PC-9 (cell line): ENCODE measurements around the gene DOK3. TPM values are rescaled to one million over a fixed set of nuclear protein-coding genes. Genes with fewer than 3 reads are reported as not detected.

Experiments
- BruUV-seq: library from RNA; stranded (reverse); fragments of 400-500 nt; replicated peaks from 2 replicates; lab custom pipeline; 2021; lab: Mats Ljungman, UMichigan
- CTCF ChIA-PET: fragments of 300-600 bp; sonication (Branson Sonifier 250); formaldehyde crosslinking; loops from one replicate; lab custom pipeline; 2022; ENCODE audit warnings: antibody characterized with exemption; lab: Charles Lee
- POLR2A ChIA-PET: fragments of 300-600 bp; sonication (Branson Sonifier 250); formaldehyde crosslinking; loops from one replicate; lab custom pipeline; 2022; ENCODE audit warnings: antibody characterized with exemption; ENCODE audit not compliant: unreplicated experiment; lab: Charles Lee
- DNase-seq, 2 experiments: peaks; one replicate each; pipeline versions ENCODE4 v3.0.0 to v3.0.0-alpha.2; 2015 to 2022; ENCODE audit warnings: mixed read lengths in 1 of 2
- H2AFZ ChIP-seq: fragments of 200-600 bp; sonication (generic); 2 replicates; pipeline ENCODE4 v1.8.1; 2017; ENCODE audit warnings: antibody characterized with exemption
- H3F3A ChIP-seq: fragments of 200-600 bp; sonication (generic); 2 replicates; pipeline ENCODE4 v1.8.1; 2017; ENCODE audit warnings: antibody characterized with exemption, mild to moderate bottlenecking, low read depth; ENCODE audit not compliant: insufficient read depth
- H3K27ac ChIP-seq: fragments of 200-600 bp; sonication (generic); 2 replicates; pipeline ENCODE4 v1.6.1; 2016; ENCODE audit warnings: mixed run types
- H3K27me3 ChIP-seq: fragments of 200-600 bp; sonication (generic); 2 replicates; pipeline ENCODE4 v1.6.1; 2016; ENCODE audit warnings: low read depth, mixed run types; ENCODE audit not compliant: insufficient read depth
- H3K36me3 ChIP-seq: fragments of 200-600 bp; sonication (generic); 2 replicates; pipeline ENCODE4 v1.6.1; 2016; ENCODE audit warnings: low read depth, mixed run types
- H3K4me1 ChIP-seq: fragments of 200-600 bp; sonication (generic); replicated peaks from 2 replicates; pipeline ENCODE4 v1.6.1; 2016; ENCODE audit warnings: mixed run types; ENCODE audit not compliant: insufficient read depth
- H3K4me2 ChIP-seq: fragments of 200-600 bp; sonication (generic); 2 replicates; pipeline ENCODE4 v1.6.1; 2017; ENCODE audit warnings: mixed run types
- H3K4me3 ChIP-seq: fragments of 200-600 bp; sonication (generic); 2 replicates; pipeline ENCODE4 v1.6.1; 2016; ENCODE audit warnings: mixed run types
- H3K79me2 ChIP-seq: fragments of 200-600 bp; sonication (generic); 2 replicates; pipeline ENCODE4 v1.6.1; 2017; ENCODE audit warnings: low read depth, mixed run types
- H3K9me2 ChIP-seq: fragments of 200-600 bp; sonication (generic); 2 replicates; pipeline ENCODE4 v1.8.1; 2017; ENCODE audit warnings: mild to moderate bottlenecking; ENCODE audit not compliant: insufficient read depth
- H3K9me3 ChIP-seq: fragments of 200-600 bp; sonication (generic); 2 replicates; pipeline ENCODE4 v1.8.1; 2016; ENCODE audit warnings: low read depth; ENCODE audit not compliant: insufficient read depth
- H4K20me1 ChIP-seq: fragments of 200-600 bp; sonication (generic); 2 replicates; pipeline ENCODE4 v1.8.1; 2017; ENCODE audit not compliant: insufficient read depth
- CTCF ChIP-seq: fragments of 200-600 bp; sonication (generic); conservative IDR thresholded peaks from 2 replicates; pipeline ENCODE4 v1.6.1; 2017; ENCODE audit warnings: mixed run types, antibody characterized with exemption, mild to moderate bottlenecking, moderate library complexity
- EZH2 ChIP-seq: fragments of 200-600 bp; sonication (generic); IDR thresholded peaks from 2 replicates; pipeline ENCODE4 v1.8.0; 2017; ENCODE audit warnings: antibody characterized with exemption, low read depth
- intact Hi-C: fragments of 100-400 bp; cut with micrococcal nuclease; formaldehyde crosslinking; loops from one replicate; pipeline ENCODE4 v1.10.0; 2022; ENCODE audit not compliant: unreplicated experiment
- total RNA-seq: library from RNA; stranded (reverse); gene quantifications from 2 replicates; pipeline ENCODE4 v1.2.3, GENCODE V29; 2021

DOK3 gene
- total RNA-seq, 1 experiment from 2014 or later: 12.2 TPM

DNA sequence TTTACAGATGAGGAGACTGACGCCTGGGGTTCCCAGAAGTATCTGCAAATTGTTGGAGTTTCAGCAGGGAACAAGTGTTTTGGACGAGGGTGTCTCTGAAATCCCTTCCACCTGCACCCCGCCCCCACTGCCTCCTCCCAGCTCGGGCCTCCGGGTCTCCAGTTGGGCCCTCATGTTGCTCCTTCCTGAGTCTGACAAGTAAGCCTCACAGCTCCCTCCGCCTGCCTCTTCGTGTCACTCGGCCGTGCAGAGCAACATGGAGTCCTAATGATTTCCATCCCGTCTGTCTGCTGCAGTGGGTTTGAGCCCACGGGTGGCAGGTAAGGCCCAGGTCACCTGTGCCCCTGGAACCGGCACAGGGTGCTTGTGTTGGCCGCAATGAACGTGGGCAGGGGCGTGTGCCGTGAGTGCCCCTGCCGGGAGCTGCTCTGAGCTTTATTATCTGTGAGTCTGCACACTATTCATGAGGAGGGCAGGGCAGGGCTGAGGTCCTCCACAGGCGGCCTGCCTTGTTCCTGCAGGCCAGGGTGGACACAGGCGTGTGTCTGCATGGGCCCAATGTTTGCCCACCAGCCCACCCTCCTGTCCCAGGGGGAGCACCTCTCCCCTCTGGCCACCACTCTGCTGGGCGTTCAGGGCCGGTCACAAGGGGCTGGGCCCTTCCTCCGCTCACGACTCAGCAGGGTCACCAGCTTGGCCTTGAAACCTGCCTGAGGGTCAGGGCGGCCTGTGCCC lies 6.1 kb downstream of the DOK3 start:
- TF ChIP-seq CTCF (no peak), EZH2 (no peak)
- Histone ChIP-seq H3K79me2 (no peaks in the 10 kb centered on the region), H3K4me1 (no peaks in the 10 kb centered on the region), H4K20me1 (no peaks in the 10 kb centered on the region), H3K4me2 (no peak overlapping the region), H3K36me3 (no peaks in the 10 kb centered on the region), H3F3A (peaks cover 12% of the 10 kb centered on the region; the same call in 1 of the 2 replicates), H3K27me3 (no peaks in the 10 kb centered on the region), H3K27ac (no peak overlapping the region), H3K9me3 (no peaks in the 10 kb centered on the region), H3K4me3 (no peak overlapping the region), H3K9me2 (no peaks in the 10 kb centered on the region), H2AFZ (no peak overlapping the region)
- CTCF ChIA-PET: no interaction called here
- POLR2A ChIA-PET: no interaction called here
- no peak for DNase-seq
- BruUV-seq: no TSS peak
- intact Hi-C loops: no loop called here

DNA sequence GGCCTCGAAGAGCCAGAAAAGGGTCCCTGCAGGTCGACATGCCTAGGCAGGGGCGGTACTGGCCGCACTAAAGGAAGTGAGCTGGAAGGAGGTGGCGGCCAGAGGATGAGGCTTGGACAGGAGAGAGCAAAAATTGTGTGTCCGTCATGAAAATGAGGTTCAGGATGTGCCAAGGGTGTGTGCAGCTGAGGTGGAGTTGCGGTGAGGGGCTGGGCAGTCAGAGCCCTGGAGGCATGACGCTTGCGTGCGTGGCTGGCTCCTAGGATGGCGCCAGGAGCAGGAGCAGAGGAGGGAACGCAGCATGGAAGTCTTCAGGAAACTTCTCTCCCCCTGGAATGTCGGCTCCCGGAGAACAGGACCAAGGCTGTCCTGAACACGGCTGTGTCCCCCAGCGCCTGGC lies 6.7 kb downstream of the DOK3 start:
- no TSS peak for BruUV-seq
- Histone ChIP-seq H3K4me1 (peaks cover 5% of the 10 kb centered on the region; the same call in 1 of the 2 replicates), H2AFZ (no peak overlapping the region), H3K79me2 (no peaks in the 10 kb centered on the region), H3K4me2 (no peak overlapping the region), H3K36me3 (no peaks in the 10 kb centered on the region), H4K20me1 (no peaks in the 10 kb centered on the region), H3F3A (peaks cover 12% of the 10 kb centered on the region; the same call in 1 of the 2 replicates), H3K9me3 (no peaks in the 10 kb centered on the region), H3K9me2 (no peaks in the 10 kb centered on the region), H3K27me3 (no peaks in the 10 kb centered on the region), H3K27ac (no peak overlapping the region), H3K4me3 (no peak overlapping the region)
- ChIA-PET POLR2A (interaction anchor here (0.7 kb wide), 1 partner anchor 77 kb away, joined by 4 read pairs; no protein-coding TSS in a partner anchor), CTCF (no interaction called here)
- intact Hi-C loops: no loop called here
- TF ChIP-seq EZH2 (no peak), CTCF (no peak)
- no peak for DNase-seq

DNA sequence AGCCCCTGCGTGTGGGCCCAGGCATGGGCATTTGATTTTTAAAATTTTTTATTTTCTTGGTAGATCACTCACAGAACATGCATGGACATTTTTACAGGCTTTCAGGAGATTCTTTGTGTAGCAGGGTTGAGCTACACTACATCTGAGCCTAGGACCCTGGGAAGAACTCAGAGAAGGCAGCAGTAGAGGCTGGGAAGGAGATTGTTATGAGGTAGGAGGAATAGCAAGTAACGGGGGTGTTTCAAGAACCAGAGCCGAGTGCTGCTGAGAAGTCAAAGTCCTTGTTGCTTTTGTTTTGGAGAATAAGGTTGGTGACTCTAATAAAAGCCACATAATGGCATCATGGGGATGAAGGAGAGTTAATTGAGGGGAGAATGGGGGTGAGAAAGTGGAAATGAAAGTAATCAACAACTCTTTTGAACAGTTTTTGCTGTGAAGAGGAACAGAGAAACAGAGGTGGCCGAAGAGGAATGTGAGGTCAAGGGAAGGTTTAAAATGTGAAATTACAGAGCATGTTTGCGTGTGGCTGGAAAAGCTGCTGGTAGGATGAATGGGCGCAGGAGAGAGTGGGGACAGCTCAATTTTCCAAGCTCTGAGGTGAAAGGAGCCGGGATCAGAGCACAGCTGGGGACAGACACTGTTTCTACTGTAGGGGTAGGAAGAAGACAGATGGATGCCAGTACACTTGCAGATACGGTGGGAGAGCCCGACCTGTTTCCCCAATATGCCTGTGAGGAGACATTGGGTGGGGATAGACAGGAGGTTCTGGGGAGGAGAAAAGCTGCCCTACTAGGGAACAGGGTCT lies 7.5 kb downstream of the DOK3 start:
- CTCF ChIA-PET: interaction anchor here (0.5 to 1.5 kb wide), 5 partner anchors 28 to 139 kb away, joined by 3 to 9 read pairs (median 4); partner anchors contain the start of gene GRK6
- no peak overlapping the region for H3K4me3 ChIP-seq
- peaks cover 12% of the 10 kb centered on the region; the same call in 1 of the 2 replicates for H3F3A ChIP-seq
- H3K27me3 ChIP-seq: no peaks in the 10 kb centered on the region
- POLR2A ChIA-PET: interaction anchor here (0.6 to 0.7 kb wide), 2 partner anchors 76 to 112 kb away, joined by 4 read pairs; no protein-coding TSS in a partner anchor
- no peaks in the 10 kb centered on the region for H3K9me3 ChIP-seq
- no peak overlapping the region for H3K27ac ChIP-seq
- H2AFZ ChIP-seq: no peak overlapping the region
- TF ChIP-seq CTCF: no peak
- no TSS peak for BruUV-seq
- H3K4me1 ChIP-seq: peaks cover 6% of the 10 kb centered on the region; the same call in 1 of the 2 replicates
- H3K36me3 ChIP-seq: no peaks in the 10 kb centered on the region
- no peaks in the 10 kb centered on the region for H3K9me2 ChIP-seq
- no peaks in the 10 kb centered on the region for H4K20me1 ChIP-seq
- no peaks in the 10 kb centered on the region for H3K79me2 ChIP-seq
- DNase-seq: no peak
- intact Hi-C loops: loop anchor here (1.0 to 2.0 kb wide), 5 partner anchors 47 to 388 kb away; no protein-coding TSS in a partner anchor
- H3K4me2 ChIP-seq: no peak overlapping the region
